Ovary (tissue), 3 donors: Measurements from ENCODE around the gene RUSC1.

Experiments used
- CTCF ChIP-seq, 3 donors: fragments of 450-650 bp in 2 of 3; fragments of 200-600 bp in 1 of 3; IDR thresholded peaks; one replicate each; pipeline versions ENCODE4 v1.5.1 to v1.8.0; 2016 to 2022; ENCODE audit warnings: antibody characterized with exemption in 3 of 3, mild to moderate bottlenecking in 1 of 3
- EP300 ChIP-seq: sonication (generic); formaldehyde crosslinking; IDR thresholded peaks from one replicate; pipeline ENCODE4 v1.6.1; 2017; ENCODE audit warnings: antibody characterized with exemption
- POLR2A ChIP-seq: fragments of 450-650 bp; IDR thresholded peaks from one replicate; pipeline ENCODE4 v1.6.1; 2017; ENCODE audit warnings: antibody characterized with exemption, mild to moderate bottlenecking, moderate library complexity
- donor health status: DM: no; HTN: no; CAD: no.

DNA sequence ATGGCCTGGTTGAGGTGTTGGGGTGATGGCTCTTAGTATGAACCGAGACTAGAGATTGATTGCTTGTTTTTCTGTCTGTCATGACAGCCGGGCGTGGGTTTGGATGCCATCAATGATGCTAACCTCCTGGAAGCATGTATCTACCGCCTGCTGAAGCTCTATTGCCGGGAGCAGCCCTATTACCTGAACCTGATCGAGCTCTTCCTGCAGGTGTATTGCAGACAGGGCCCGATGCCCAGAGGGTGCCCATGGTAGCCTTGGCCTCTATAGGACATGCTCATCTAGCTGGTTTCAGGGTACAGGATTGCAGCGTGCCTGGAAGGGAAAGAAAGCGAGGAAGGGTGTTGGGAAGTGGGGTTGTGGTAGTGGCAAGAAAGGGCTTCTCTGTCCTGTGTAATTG lies 2.6 kb upstream of the RUSC1 start:
- TF ChIP-seq CTCF (IDR thresholded peaks at IDR 0.05) (no peak), POLR2A (no peak), EP300 (no peak)
